Endothelial cell of umbilical vein (primary cell): ENCODE data around the gene RECQL5. TPM values are rescaled to one million over a fixed set of nuclear protein-coding genes. Genes with fewer than 3 reads are reported as not detected.

Experiments used
- BruUV-seq: library from RNA; stranded (reverse); fragments of 400-500 nt; replicated peaks from 2 replicates; lab custom pipeline; 2021; lab: Mats Ljungman, UMichigan
- CTCF ChIA-PET: fragments of 300-600, 350-600 bp; sonication (Branson Sonifier 250); formaldehyde crosslinking; loops from one replicate; lab custom pipeline; 2021; ENCODE audit warnings: antibody characterized with exemption, inconsistent platforms; lab: Charles Lee
- POLR2A ChIA-PET: fragments of 300-600, 350-600 bp; sonication (Branson Sonifier 250); formaldehyde crosslinking; loops from one replicate; lab custom pipeline; 2021; ENCODE audit warnings: antibody characterized with exemption, inconsistent platforms; lab: Charles Lee
- DNase-seq: peaks from one replicate; pipeline ENCODE4 v3.0.0-alpha.2; 2011; ENCODE audit warnings: low read depth, low spot score
- FAIRE-seq: peaks from 2 replicates; lab custom pipeline; 2011; peaks lifted over from hg19 to GRCh38; lab: Jason Lieb, UNC
- H2AFZ ChIP-seq: 2 replicates; pipeline ENCODE4 v1.6.0; 2012; ENCODE audit warnings: low read depth, low read length, control low read depth, inconsistent platforms
- H3K27ac ChIP-seq: 2 replicates; pipeline ENCODE4 v1.5.1; 2011; ENCODE audit warnings: low read depth, mild to moderate bottlenecking, control low read depth, low read length, moderate library complexity; ENCODE audit not compliant: insufficient read depth
- H3K27me3 ChIP-seq, 2 experiments: 2 replicates each; pipeline versions ENCODE4 v1.6.0 to v1.6.1; 2011; ENCODE audit warnings: low read length in 2 of 2, mixed read lengths in 1 of 2; ENCODE audit not compliant: control insufficient read depth in 2 of 2, insufficient read depth in 2 of 2
- H3K36me3 ChIP-seq, 2 experiments: 2 replicates in 1 of 2; 3 replicates in 1 of 2; pipeline ENCODE4 v1.5.1; 2011; ENCODE audit warnings: low read length in 2 of 2, mild to moderate bottlenecking in 1 of 2, moderate library complexity in 1 of 2; ENCODE audit not compliant: control insufficient read depth in 2 of 2, insufficient read depth in 2 of 2; ENCODE audit errors: extremely low read depth in 1 of 2
- H3K4me1 ChIP-seq: 3 replicates; pipeline ENCODE4 v1.5.1; 2011; ENCODE audit warnings: mild to moderate bottlenecking, low read length; ENCODE audit not compliant: control insufficient read depth, insufficient read depth; ENCODE audit errors: extremely low read depth
- H3K4me2 ChIP-seq: 2 replicates; pipeline ENCODE4 v1.6.1; 2011; ENCODE audit warnings: low read length, control low read depth, mixed read lengths; ENCODE audit not compliant: insufficient read depth
- H3K4me3 ChIP-seq, 3 experiments: fragments of 200-600 bp in 1 of 3; sonication (generic), shearing (Covaris generic) in 1 of 3; replicated peaks in 1 of 3; 2 replicates each; pipeline ENCODE4 v1.5.1; 2011 to 2016; ENCODE audit warnings: control low read depth in 3 of 3, low read length in 3 of 3, mild to moderate bottlenecking in 2 of 3, inconsistent platforms in 1 of 3, low read depth in 1 of 3, moderate library complexity in 1 of 3; ENCODE audit not compliant: insufficient read depth in 1 of 3
- H3K79me2 ChIP-seq: 2 replicates; pipeline ENCODE4 v1.6.0; 2012; ENCODE audit warnings: low read length, inconsistent platforms; ENCODE audit not compliant: control insufficient read depth, insufficient read depth
- H3K9ac ChIP-seq: replicated peaks from 2 replicates; pipeline ENCODE3; 2011; ENCODE audit warnings: low read length, control low read depth; ENCODE audit not compliant: insufficient read depth; ENCODE audit errors: extremely low read depth
- H3K9me1 ChIP-seq: replicated peaks from 3 replicates; pipeline ENCODE4 v1.6.0; 2011; ENCODE audit warnings: mild to moderate bottlenecking, low read length; ENCODE audit not compliant: control insufficient read depth, insufficient read depth; ENCODE audit errors: extremely low read depth
- H3K9me3 ChIP-seq: replicated peaks from 2 replicates; pipeline ENCODE4 v1.5.1; 2012; ENCODE audit warnings: low read length, inconsistent platforms; ENCODE audit not compliant: control insufficient read depth, insufficient read depth
- H4K20me1 ChIP-seq: replicated peaks from 2 replicates; pipeline ENCODE3; 2011; ENCODE audit warnings: mild to moderate bottlenecking, low read length; ENCODE audit not compliant: control insufficient read depth, insufficient read depth; ENCODE audit errors: extremely low read depth
- EZH2 ChIP-seq: IDR thresholded peaks from 2 replicates; pipeline ENCODE4 v1.6.1; 2012; ENCODE audit warnings: borderline replicate concordance, low read depth, mild to moderate bottlenecking, moderate library complexity, low read length, inconsistent platforms; ENCODE audit not compliant: severe bottlenecking
- FOS ChIP-seq: IDR thresholded peaks from 2 replicates; pipeline ENCODE4 v1.6.1; 2011; ENCODE audit warnings: mild to moderate bottlenecking, low read length, moderate library complexity, borderline replicate concordance; ENCODE audit not compliant: insufficient read depth
- GATA2 ChIP-seq: IDR thresholded peaks from 2 replicates; pipeline ENCODE4 v1.7.0; 2011; ENCODE audit warnings: low read depth, mild to moderate bottlenecking, moderate library complexity, mixed read lengths, low read length; ENCODE audit not compliant: insufficient read length, insufficient read depth
- JUN ChIP-seq: IDR thresholded peaks from 2 replicates; pipeline ENCODE4 v1.6.1; 2011; ENCODE audit warnings: borderline replicate concordance, low read depth; ENCODE audit not compliant: insufficient read length, insufficient read depth
- MYC ChIP-seq: IDR thresholded peaks from one replicate; pipeline ENCODE4 v1.6.1; 2011; ENCODE audit warnings: mild to moderate bottlenecking, low read depth, low read length
- POLR2A ChIP-seq: IDR thresholded peaks from 2 replicates; pipeline ENCODE4 v1.6.1; 2012; ENCODE audit warnings: low read depth, mild to moderate bottlenecking, control low read depth, low read length
- POLR2AphosphoS5 ChIP-seq: IDR thresholded peaks from 2 replicates; pipeline ENCODE4 v1.6.1; 2012; ENCODE audit warnings: low read depth, mild to moderate bottlenecking, control low read depth, low read length, moderate library complexity; ENCODE audit not compliant: insufficient read depth
- dilution Hi-C: fragments of 300-500 bp; cut with MboI; formaldehyde crosslinking; loops from one replicate; pipeline ENCODE4 v1.15.0; 2019; ENCODE audit warnings: low sequenced_read_pairs; ENCODE audit not compliant: extremely low pct_ligation_motif_present
- intact Hi-C: fragments of 100-400 bp; cut with micrococcal nuclease; formaldehyde crosslinking; loops from one replicate; pipeline ENCODE4 v1.10.0; 2022
- polyA plus RNA-seq, 4 experiments: library from polyadenylated mRNA; depleted of rRNA in 3 of 4; stranded (reverse) in 3 of 4; unstranded in 1 of 4; fragments of >200 nt; gene quantifications; 2 replicates each; pipeline versions ENCODE4 v1.2.1 to v1.2.3, GENCODE V29; 2011 to 2012; ENCODE audit warnings: missing spikeins in 1 of 4
- total RNA-seq: library from RNA; stranded (reverse); gene quantifications from 2 replicates; pipeline ENCODE4 v1.2.3, GENCODE V29; 2021
- TF ChIP-seq, protein P1 (sequence below), 2 donors: IDR thresholded peaks; 1 replicate in 1 of 2; 2 replicates in 1 of 2; pipeline ENCODE4 v1.5.1; 2011; ENCODE audit warnings: low read length in 2 of 2, mild to moderate bottlenecking in 2 of 2, moderate library complexity in 2 of 2, control low read depth in 1 of 2, inconsistent platforms in 1 of 2, low read depth in 1 of 2; ENCODE audit not compliant: insufficient read depth in 1 of 2; ENCODE audit errors: extremely low read depth in 1 of 2
- TF ChIP-seq, protein P2 (sequence below): IDR thresholded peaks from 2 replicates; pipeline ENCODE4 v1.6.1; 2011; ENCODE audit not compliant: insufficient read depth, insufficient read length

The RECQL5 gene
- total and polyA plus RNA-seq, 2 donors (not counting 3 experiments of a cell fraction or from before 2014, with no cell fraction given) = 21.3 to 30.7 TPM

DNA sequence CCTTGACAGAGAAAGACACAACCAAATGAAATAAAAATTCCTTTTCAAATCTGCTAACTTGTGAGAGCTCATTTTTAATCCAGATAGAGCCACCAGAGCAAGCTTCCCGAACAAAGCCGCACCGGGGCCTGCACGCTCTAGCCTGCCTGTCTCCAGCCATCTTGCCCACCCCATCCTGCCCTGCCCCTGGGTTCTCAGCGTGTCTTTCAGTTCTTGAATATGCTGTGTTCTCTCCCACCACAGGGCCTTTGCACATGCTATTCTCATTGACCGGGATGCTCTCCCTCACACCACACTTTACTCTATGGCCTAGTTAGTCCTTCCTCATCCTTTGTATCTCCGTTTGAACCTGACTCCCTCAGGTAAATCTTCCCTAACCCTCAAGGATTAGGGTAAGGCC lies 19.0 kb downstream of the RECQL5 start:
- Histone ChIP-seq H4K20me1 (no peaks in the 10 kb centered on the region), H3K9me3 (no peaks in the 10 kb centered on the region), H3K9ac (no peak overlapping the region), H3K4me2 (no peak overlapping the region), H3K4me1 (peaks cover 16% of the 10 kb centered on the region), H3K36me3 (peaks cover 6 to 11% of the 10 kb centered on the region in 2 experiments), H3K4me3 (no peak overlapping the region), H3K27me3 (no peaks in the 10 kb centered on the region), H3K9me1 (no peaks in the 10 kb centered on the region), H3K79me2 (no peaks in the 10 kb centered on the region), H2AFZ (no peak overlapping the region), H3K27ac (no peak overlapping the region)
- FAIRE-seq (no peak), DNase-seq (no peak)
- intact Hi-C loops (no loop called here), dilution Hi-C loops (no loop called here)
- no TSS peak for BruUV-seq
- ChIA-PET CTCF (interaction anchor here (19.2 kb wide), 1 partner anchor 12 kb away, joined by 446 read pairs; the partner anchor contains the start of gene SMIM5), POLR2A (no interaction called here)
- TF ChIP-seq EZH2 = no peak
- TF ChIP-seq, protein P1, sequence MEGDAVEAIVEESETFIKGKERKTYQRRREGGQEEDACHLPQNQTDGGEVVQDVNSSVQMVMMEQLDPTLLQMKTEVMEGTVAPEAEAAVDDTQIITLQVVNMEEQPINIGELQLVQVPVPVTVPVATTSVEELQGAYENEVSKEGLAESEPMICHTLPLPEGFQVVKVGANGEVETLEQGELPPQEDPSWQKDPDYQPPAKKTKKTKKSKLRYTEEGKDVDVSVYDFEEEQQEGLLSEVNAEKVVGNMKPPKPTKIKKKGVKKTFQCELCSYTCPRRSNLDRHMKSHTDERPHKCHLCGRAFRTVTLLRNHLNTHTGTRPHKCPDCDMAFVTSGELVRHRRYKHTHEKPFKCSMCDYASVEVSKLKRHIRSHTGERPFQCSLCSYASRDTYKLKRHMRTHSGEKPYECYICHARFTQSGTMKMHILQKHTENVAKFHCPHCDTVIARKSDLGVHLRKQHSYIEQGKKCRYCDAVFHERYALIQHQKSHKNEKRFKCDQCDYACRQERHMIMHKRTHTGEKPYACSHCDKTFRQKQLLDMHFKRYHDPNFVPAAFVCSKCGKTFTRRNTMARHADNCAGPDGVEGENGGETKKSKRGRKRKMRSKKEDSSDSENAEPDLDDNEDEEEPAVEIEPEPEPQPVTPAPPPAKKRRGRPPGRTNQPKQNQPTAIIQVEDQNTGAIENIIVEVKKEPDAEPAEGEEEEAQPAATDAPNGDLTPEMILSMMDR (IDR thresholded peaks at IDR 0.05; ENCODE audit: extremely low read depth in 1 of 2, insufficient read depth in 1 of 2, low read depth in 1 of 2, low read length in 2 of 2) = no peak
- TF ChIP-seq POLR2AphosphoS5 = no peak
- no peak for TF ChIP-seq GATA2
- TF ChIP-seq, protein P2, sequence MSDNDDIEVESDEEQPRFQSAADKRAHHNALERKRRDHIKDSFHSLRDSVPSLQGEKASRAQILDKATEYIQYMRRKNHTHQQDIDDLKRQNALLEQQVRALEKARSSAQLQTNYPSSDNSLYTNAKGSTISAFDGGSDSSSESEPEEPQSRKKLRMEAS = no peak
- TF ChIP-seq FOS = no peak
- no peak for TF ChIP-seq JUN
- TF ChIP-seq POLR2A = no peak
- no peak for TF ChIP-seq MYC
